HG03135 (cell line): ENCODE measurements around the gene CALHM1.
"Not testable (repeated sequence)": the region's sequence is repeated elsewhere in the genome, so short reads cannot be mapped to it uniquely, and the experiment has no call there.

Experiments
- ATAC-seq: cut with Tn5 transposase; IDR thresholded peaks from one replicate; pipeline ENCODE4 v1.9.1; 2021; ENCODE audit warnings: mild to moderate bottlenecking, moderate library complexity; ENCODE audit not compliant: unreplicated experiment

Gene CALHM1

DNA sequence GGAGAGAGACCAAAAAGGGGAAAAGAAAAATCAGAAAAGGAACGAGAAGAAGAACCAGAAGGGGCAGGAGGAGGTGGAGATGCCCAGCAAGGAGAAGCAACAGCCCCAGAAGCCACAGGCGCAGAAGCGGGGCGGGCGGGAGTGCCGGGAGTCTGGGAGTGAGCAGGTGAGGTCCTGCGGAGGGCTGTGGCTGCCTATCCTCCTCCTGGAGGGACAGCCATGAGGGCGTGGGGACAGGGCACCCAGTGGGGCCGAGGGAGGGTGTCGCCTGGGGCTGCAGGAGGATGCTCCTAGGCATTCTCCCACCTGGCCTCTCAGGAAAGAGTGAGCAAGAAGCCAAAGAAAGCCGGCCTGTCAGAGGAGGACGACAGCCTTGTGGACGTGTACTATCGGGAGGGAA is 18.3 kb downstream of the CALHM1 start:
- ATAC-seq = no peak

DNA sequence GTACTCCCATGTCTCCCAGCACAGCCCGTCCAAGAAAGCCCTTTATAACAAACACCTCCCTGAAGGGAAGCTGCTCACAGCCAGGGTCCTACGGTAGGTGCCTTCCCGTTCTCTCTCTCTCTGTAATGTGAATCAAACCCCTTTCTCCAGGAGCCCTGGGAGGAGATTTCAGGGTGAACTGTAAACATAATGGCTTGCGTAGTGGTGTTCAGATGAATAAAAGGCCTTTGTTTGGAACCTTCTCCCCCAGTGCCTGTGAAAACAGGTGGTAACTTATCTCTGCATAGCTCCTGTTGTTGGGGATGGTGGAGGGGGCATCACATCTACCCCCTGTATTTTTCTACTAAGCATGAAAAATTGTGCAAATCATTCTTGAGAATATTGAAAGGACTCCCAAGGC is 18.9 kb downstream of the CALHM1 start:
- no peak for ATAC-seq

DNA sequence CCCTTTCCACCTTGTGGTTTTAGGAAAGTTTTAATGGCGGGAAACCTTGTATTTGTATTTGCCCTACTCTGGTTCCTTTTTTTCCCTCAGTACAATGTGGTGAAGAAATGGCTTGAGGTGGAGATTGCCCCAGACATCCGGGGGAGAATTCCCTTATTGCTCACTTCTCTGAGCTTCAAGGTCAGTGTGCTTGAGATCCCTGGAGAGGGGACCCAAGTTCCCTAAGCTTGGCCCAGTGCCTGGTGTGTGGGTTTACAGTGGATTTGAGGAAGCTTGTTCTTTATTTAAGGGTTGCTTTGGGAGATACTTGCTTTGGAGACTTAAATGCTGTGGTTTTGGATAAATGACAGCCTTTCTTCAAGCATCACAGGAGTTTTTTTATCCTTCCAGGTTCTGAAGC is 24.8 kb downstream of the CALHM1 start:
- ATAC-seq = no peak

DNA sequence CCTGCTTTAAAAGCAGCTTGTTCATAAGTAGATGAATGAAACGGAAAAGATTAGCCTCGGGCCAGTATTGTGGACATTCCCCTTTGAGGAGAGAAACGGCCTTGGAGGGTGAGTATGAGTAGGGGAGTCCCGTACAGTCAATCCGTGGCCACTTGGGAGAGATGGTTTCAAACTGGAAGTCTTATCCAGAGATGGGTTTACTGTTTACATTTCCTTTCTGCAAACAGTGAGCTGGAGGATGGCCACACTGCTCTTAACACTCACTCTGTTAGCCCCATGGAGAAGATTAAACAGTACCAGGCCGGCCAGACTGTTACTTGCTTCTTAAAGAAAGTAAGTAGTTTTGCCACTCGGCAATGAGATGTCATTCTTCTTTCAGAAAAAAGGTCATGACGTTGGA is 26.8 kb downstream of the CALHM1 start:
- no peak for ATAC-seq

DNA sequence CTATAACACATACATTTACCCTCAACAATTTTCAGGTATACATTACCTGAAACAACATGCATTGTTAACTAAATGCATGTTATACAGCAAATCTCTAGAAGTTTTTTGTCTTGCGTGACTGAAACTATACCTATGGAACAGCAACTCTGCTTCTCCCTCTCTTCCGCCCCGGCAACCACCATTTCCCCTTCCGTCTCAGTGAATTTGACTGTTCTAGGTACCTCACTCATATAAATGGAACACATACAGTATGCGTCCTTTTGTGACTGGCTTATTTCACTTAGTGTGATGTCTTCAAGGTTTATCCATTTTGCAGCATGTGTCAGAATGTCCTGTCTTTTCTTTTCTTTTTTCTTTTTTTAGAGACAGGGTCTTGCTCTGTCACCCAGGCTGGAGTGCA is 29.1 kb downstream of the CALHM1 start:
- no peak for ATAC-seq

DNA sequence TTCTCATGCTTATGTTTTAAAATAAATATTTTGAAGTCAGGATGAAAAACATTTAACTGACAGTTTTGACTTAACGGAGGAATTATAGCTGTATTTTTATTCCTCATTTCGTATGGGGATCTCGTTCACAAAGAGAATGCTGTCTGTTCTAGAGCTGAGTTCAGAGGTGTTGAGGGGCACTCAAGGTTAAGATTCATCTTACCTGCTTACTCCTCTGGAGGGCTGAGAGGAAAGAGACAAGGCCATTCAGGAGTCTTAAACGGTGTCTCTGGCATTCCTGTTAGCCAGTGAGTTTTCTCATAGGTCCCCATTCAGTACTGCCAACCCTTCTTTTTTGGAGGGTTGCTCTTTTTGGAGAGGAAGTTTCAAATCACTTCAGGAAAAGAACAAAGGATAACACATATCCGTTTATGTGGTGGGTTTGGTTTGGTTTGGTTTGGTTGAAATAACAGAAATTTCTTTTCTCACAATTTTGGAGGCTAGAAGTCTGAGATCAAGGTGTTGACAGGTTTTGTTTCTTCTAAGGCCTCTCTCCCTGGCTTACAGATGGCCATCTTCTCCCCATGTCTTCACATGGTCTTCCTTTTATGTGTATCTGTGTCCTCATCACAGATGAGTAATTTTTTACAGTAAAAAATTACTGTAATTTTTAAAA is 29.6 kb downstream of the CALHM1 start:
- ATAC-seq = no peak

DNA sequence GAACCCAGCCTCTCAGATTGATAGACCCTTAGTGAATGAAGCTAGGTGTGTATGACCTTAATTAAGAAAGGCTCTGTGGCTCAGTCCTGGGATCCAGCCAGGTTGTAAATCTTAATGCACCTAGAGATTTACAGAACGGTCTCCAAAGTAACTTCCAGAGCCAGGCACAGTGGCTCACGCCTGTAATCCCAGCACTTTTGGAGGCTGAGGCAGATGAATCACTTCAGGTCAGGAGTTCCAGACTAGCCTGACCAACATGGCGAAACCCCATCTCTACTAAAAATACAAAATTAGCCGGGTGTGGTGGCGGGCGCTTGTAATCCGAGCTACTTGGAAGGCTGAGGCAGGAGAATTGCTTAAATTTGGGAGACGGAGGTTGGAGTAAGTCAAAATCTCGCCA is 30.8 kb downstream of the CALHM1 start:
- ATAC-seq = no peak

DNA sequence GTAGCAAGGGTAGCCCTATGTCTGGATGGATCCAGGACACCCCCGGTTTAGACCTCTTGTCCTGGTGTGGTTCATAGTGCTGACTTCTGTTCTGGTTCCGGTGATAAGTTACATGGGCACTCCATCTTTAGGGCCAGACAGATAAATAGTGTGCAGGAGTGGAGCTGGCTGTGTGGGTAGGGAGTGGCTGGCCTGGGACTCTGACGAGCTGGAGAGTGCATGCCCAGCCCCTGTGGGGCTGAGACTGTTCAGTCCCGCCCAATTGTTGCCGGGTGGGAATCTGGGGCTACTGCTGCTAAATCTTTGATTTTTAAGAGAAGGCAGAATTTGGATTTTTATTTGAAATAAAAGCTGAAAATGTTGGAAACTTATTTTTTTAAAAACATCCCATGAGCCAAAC is 35.0 kb downstream of the CALHM1 start:
- ATAC-seq = no peak

DNA sequence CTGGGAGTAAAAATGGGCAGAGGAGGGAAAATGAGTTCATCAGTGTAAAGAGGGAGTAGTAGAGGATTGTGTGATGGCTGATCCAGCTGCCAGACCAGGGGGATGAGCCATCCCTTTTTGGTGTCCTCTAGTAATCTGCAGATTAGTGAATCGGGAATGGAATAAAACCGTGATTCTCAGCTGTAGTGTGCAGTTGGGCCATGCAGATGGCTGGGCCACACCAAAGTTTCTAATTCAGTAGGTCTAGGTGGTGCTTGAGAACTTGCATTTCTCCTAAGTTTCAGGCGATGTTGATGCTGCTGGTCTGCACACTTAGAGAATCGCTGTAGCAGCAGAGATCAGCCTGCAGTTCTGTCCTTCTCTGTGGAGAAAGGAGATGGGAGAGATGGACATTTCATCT is 39.6 kb downstream of the CALHM1 start:
- no peak for ATAC-seq

DNA sequence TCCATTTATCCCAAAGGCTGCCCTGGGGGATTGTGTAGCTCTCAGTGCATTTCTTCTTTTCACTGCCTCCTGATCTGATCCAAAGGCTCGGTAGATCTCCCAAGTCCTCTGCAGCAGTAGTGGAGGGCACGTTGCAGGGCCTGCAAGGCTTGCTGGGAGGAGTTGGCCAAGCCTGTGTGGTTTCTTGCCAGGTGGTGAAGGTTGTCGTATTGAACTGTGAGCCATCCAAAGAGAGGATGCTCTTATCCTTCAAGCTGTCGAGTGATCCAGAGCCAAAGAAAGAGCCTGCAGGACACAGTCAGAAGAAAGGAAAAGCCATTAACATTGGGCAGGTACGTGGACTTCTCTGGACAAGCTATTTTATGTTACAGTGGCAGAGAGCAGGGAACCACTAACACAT is 41.1 kb downstream of the CALHM1 start:
- ATAC-seq = no peak

DNA sequence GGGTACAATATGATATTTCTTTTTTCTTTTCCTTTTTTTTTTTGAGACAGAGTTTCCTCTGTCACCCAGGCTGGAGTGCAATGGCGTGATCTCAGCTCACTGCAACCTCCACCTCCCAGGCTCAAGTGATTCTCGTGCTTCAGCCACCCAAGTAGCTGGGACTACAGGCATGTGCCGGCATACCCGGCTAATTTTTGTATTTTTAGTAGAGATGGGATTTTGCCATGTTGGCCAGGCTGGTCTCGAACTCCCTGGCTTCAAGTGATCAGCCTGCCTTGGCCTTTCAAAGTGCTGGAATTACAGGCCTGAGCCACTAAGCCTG is 41.6 kb downstream of the CALHM1 start:
- ATAC-seq = not testable (repeated sequence)

DNA sequence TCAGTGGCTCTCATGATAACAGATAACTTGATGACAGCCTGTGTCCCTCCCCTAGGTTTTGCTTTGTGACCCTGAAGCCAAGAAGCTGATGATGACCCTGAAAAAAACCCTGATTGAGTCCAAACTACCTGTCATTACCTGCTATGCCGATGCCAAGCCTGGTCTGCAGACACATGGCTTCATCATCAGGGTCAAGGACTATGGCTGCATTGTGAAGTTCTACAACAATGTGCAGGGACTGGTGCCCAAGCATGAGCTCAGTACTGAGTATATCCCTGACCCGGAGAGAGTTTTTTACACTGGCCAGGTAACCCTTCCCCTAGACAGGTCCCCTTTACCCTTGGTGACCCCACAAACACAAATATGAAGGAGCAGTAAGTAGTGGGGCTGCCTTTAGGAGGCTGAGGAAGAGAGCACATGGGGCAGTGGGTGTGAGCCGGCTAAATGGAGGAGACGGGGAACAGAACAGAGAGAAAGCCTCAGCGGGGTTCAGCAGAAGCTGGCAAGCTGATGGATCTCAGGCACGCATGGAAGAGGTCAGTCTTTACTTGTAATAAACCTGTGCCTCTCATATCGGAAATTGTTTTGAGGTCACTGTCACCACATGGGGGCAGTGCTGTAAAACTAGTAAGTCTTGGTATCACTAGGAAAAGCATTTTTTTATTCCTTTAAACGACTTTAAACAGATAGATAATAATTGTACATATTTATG is 42.1 kb downstream of the CALHM1 start:
- no peak for ATAC-seq

DNA sequence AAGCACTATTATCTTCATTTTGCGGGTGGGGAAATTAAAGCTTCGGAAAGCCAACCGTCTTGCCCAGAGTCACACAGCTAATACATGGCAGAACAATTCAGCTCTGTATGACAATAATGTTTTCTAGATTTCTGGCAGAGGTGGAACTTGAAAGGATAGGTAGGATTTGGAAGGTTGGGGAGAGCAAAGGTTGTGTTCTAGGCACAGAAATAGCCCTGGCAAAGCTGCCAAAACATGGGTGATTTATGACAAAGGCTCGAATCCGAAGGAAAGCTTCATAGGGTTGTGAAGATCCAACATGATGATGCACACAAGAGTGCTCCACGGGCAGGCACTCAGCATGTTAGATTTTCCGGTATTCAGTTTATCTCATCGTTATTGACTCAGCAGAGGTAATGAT is 43.1 kb downstream of the CALHM1 start:
- ATAC-seq = no peak

DNA sequence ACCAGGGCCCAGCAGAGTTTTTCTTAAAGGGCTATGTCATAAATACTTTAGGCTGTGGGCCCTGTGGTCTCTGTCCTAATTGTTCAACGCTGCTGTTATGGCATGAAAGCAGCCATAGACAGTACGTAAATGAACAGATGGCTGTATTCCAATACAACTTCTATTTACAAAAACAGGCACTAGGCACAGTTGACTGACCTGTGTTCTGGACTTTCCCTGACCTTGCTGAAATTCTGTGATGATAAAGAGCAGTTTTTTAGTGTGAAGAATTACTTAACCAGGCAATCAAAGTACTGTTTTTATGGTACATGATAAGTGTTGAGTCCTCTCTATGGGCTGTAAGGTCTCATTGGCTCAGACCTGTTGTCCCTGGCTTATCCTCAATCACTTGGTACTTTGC is 45.1 kb downstream of the CALHM1 start:
- ATAC-seq = no peak
